A673 (cell line): Measurements from ENCODE around the gene B2M. TPM values are rescaled to one million over a fixed set of nuclear protein-coding genes. Genes with fewer than 3 reads are reported as not detected.

Experiments
- BruUV-seq: library from RNA; stranded (reverse); fragments of 400-500 nt; replicated peaks from 2 replicates; lab custom pipeline; 2021; lab: Mats Ljungman, UMichigan
- CTCF ChIA-PET: fragments of 300-600 bp; sonication (Branson Sonifier 250); formaldehyde crosslinking; loops from one replicate; lab custom pipeline; 2022; ENCODE audit warnings: antibody characterized with exemption; lab: Charles Lee
- POLR2A ChIA-PET: fragments of 300-600 bp; sonication (Branson Sonifier 250); formaldehyde crosslinking; loops from one replicate; lab custom pipeline; 2022; ENCODE audit warnings: antibody characterized with exemption; ENCODE audit not compliant: low non-redundant PET; lab: Charles Lee
- DNase-seq: peaks from one replicate; pipeline ENCODE4 v3.0.0-alpha.2; 2015; ENCODE audit warnings: low spot score
- H3K27ac ChIP-seq: fragments of 200-600 bp; sonication (generic); 2 replicates; pipeline ENCODE4 v1.5.1; 2016; ENCODE audit warnings: mixed run types, low read depth, mild to moderate bottlenecking, mixed read lengths, antibody characterized with exemption, low read length; ENCODE audit not compliant: poor library complexity, severe bottlenecking
- H3K27me3 ChIP-seq: fragments of 200-600 bp; sonication (generic); replicated peaks from 2 replicates; pipeline ENCODE4 v1.6.1; 2017; ENCODE audit warnings: mixed run types, low read depth, mild to moderate bottlenecking, mixed read lengths, antibody characterized with exemption, low read length; ENCODE audit not compliant: insufficient read depth, poor library complexity
- H3K36me3 ChIP-seq: fragments of 200-600 bp; sonication (generic); 2 replicates; pipeline ENCODE4 v1.6.1; 2016; ENCODE audit warnings: mixed run types, mild to moderate bottlenecking, mixed read lengths, antibody characterized with exemption, low read length; ENCODE audit not compliant: insufficient read depth, poor library complexity, severe bottlenecking
- H3K4me1 ChIP-seq: fragments of 200-600 bp; sonication (generic); 2 replicates; pipeline ENCODE4 v1.6.1; 2017; ENCODE audit warnings: mixed run types, mild to moderate bottlenecking, mixed read lengths, antibody characterized with exemption, low read length; ENCODE audit not compliant: insufficient read depth, poor library complexity, severe bottlenecking
- H3K4me3 ChIP-seq: fragments of 200-600 bp; sonication (generic); 2 replicates; pipeline ENCODE4 v1.5.1; 2016; ENCODE audit warnings: low read depth, mixed run types, mild to moderate bottlenecking, mixed read lengths, low read length; ENCODE audit not compliant: poor library complexity, severe bottlenecking
- H3K9me3 ChIP-seq: fragments of 200-600 bp; sonication (generic); 2 replicates; pipeline ENCODE4 v1.6.1; 2016; ENCODE audit warnings: mixed run types, low read depth, mild to moderate bottlenecking, mixed read lengths, antibody characterized with exemption, low read length; ENCODE audit not compliant: poor library complexity, severe bottlenecking
- CTCF ChIP-seq: fragments of 300-800, 200-600 bp; sonication (generic); conservative IDR thresholded peaks from 2 replicates; pipeline ENCODE4 v1.5.1; 2017; ENCODE audit warnings: low read depth, mild to moderate bottlenecking, antibody characterized with exemption, low read length, moderate library complexity, mixed read lengths
- EZH2 ChIP-seq: fragments of 200-600 bp; sonication (generic); IDR thresholded peaks from 2 replicates; pipeline ENCODE4 v1.6.1; 2017; ENCODE audit warnings: borderline replicate concordance, low read depth, mild to moderate bottlenecking, mixed read lengths, antibody characterized with exemption, low read length; ENCODE audit not compliant: poor library complexity, severe bottlenecking
- intact Hi-C: fragments of 100-400 bp; cut with micrococcal nuclease; formaldehyde crosslinking; loops from one replicate; pipeline ENCODE4 v1.10.0; 2022; ENCODE audit not compliant: unreplicated experiment
- total RNA-seq: library from RNA; stranded (reverse); gene quantifications from 2 replicates; pipeline ENCODE4 v1.2.3, GENCODE V29; 2021

The B2M gene
- total RNA-seq, 1 experiment from 2014 or later = 1,873 TPM

GRCh38 chr15:44666210-44667038, 44.9 kb upstream of the B2M start:
- TF ChIP-seq CTCF (no peak), EZH2 (no peak)
- Histone ChIP-seq H3K9me3 (no peaks in the 10 kb centered on the region), H3K4me3 (no peak overlapping the region), H3K36me3 (no peaks in the 10 kb centered on the region), H3K27me3 (no peaks in the 10 kb centered on the region), H3K4me1 (peaks cover 9% of the 10 kb centered on the region), H3K27ac (no peak overlapping the region)
- intact Hi-C loops = no loop called here
- DNase-seq = no peak
- ChIA-PET CTCF (no interaction called here), POLR2A (no interaction called here)
- BruUV-seq = no TSS peak

DNA sequence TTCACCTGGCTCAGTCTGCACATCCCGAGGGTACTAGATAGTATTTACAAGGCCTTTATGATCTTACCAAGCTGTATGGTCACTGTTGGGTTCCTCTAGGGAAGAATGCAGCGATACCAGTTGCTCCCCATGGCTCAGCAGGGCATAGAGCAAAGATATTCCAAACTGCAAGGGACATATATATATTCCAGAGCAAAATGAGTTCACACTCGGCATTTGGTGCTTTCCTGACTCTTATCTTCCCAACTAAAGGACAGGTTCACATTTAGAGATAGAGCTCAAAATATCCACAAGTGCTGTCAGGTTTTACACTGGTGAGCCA, 44.3 kb upstream of the B2M start:
- TF ChIP-seq CTCF (no peak), EZH2 (no peak)
- POLR2A ChIA-PET = no interaction called here

DNA sequence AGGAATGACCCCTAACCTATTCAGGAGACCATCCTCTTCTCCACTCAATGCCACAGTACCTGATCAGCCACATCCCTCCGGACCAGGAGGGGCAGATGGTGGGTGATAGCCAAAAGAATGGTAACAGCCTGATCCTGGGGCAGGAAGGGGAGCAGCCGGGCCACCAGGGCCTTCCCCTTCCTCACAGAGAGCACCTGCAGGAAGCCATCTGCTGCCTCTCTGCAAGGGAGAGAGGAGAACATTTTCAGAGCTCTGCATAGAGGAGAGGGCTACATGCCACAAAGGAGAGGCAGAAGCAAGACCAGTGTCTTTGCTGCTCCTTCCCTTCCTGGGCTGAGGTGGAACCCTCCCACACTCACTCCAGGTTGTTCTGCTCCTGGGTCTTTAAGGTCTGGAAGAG, 42.4 kb upstream of the B2M start:
- Histone ChIP-seq H3K9me3 (no peaks in the 10 kb centered on the region), H3K36me3 (no peaks in the 10 kb centered on the region), H3K4me1 (no peaks in the 10 kb centered on the region), H3K27ac (no peak overlapping the region), H3K4me3 (no peak overlapping the region), H3K27me3 (no peaks in the 10 kb centered on the region)
- DNase-seq = no peak
- TF ChIP-seq EZH2 (no peak), CTCF (no peak)
- intact Hi-C loops = no loop called here
- BruUV-seq = no TSS peak
- CTCF ChIA-PET = no interaction called here
- POLR2A ChIA-PET = no interaction called here

More for the DNA sequence above, 44.3 kb upstream of the B2M start:
- intact Hi-C loops = no loop called here
- Histone ChIP-seq H3K9me3 (no peaks in the 10 kb centered on the region), H3K4me1 (peaks cover 4% of the 10 kb centered on the region), H3K27ac (no peak overlapping the region), H3K36me3 (no peaks in the 10 kb centered on the region), H3K4me3 (no peak overlapping the region), H3K27me3 (no peaks in the 10 kb centered on the region)
- CTCF ChIA-PET = no interaction called here
- no peak for DNase-seq
- BruUV-seq = no TSS peak
